ENCODE data around the gene TRPM4.
"Not testable (repeated sequence)": the region's sequence is repeated elsewhere in the genome, so short reads cannot be mapped to it uniquely, and the experiment has no call there.

The TRPM4 gene

GRCh38 chr19:49161987-49162386, 4.4 kb downstream of the TRPM4 start:
- H3K4me3 ChIP-seq (ENCODE audit: low read depth, low read length): no peak overlapping the region
- TF ChIP-seq CTCF (IDR thresholded peaks at IDR 0.05; ENCODE audit: low read depth, low read length): no peak

GRCh38 chr19:49165111-49165750, 7.6 kb downstream of the TRPM4 start:
- no peak for TF ChIP-seq CTCF (IDR thresholded peaks at IDR 0.05; ENCODE audit: low read depth, low read length)
- no peak overlapping the region for H3K4me3 ChIP-seq (ENCODE audit: low read depth, low read length)

- TF ChIP-seq CTCF (IDR thresholded peaks at IDR 0.05; ENCODE audit: low read depth, low read length): no peak
- H3K4me3 ChIP-seq (ENCODE audit: low read depth, low read length): no peak overlapping the region
Observed at GRCh38 chr19:49165865-49166301, 8.3 kb downstream of the TRPM4 start.

- H3K4me3 ChIP-seq (ENCODE audit: low read depth, low read length): no peak overlapping the region
- no peak for TF ChIP-seq CTCF (IDR thresholded peaks at IDR 0.05; ENCODE audit: low read depth, low read length)
Observed at GRCh38 chr19:49167857-49168409, 10.3 kb downstream of the TRPM4 start.

- no peak for TF ChIP-seq CTCF (IDR thresholded peaks at IDR 0.05; ENCODE audit: low read depth, low read length)
- no peak overlapping the region for H3K4me3 ChIP-seq (ENCODE audit: low read depth, low read length)
Observed at GRCh38 chr19:49168421-49168820, 10.8 kb downstream of the TRPM4 start.

GRCh38 chr19:49173198-49173597, 15.6 kb downstream of the TRPM4 start:
- no peak overlapping the region for H3K4me3 ChIP-seq (ENCODE audit: low read depth, low read length)
- no peak for TF ChIP-seq CTCF (IDR thresholded peaks at IDR 0.05; ENCODE audit: low read depth, low read length)

- H3K4me3 ChIP-seq (ENCODE audit: low read depth, low read length): no peak overlapping the region
- no peak for TF ChIP-seq CTCF (IDR thresholded peaks at IDR 0.05; ENCODE audit: low read depth, low read length)
Observed at GRCh38 chr19:49180659-49181058, 23.1 kb downstream of the TRPM4 start.

- H3K4me3 ChIP-seq (ENCODE audit: low read depth, low read length): not testable (repeated sequence)
Observed at GRCh38 chr19:49182010-49182847, 24.6 kb downstream of the TRPM4 start.

Measured in WI38 (cell line).